Breast epithelium (tissue), 3 donors: ENCODE measurements around the gene RAB2B.

ENCODE experiments used
- CTCF ChIP-seq, 3 donors: fragments of 450-650 bp; IDR thresholded peaks; one replicate each; pipeline ENCODE4 v1.5.1; 2016 to 2017; ENCODE audit warnings: antibody characterized with exemption in 3 of 3, mild to moderate bottlenecking in 3 of 3, moderate library complexity in 3 of 3
- POLR2A ChIP-seq: fragments of 450-650 bp; IDR thresholded peaks from one replicate; pipeline ENCODE4 v1.6.1; 2016; ENCODE audit warnings: antibody characterized with exemption, mild to moderate bottlenecking, moderate library complexity
- POLR2AphosphoS5 ChIP-seq, 3 donors: sonication (generic); formaldehyde crosslinking; IDR thresholded peaks; one replicate each; pipeline ENCODE4 v1.6.1; 2017; ENCODE audit warnings: antibody characterized with exemption in 3 of 3

DNA sequence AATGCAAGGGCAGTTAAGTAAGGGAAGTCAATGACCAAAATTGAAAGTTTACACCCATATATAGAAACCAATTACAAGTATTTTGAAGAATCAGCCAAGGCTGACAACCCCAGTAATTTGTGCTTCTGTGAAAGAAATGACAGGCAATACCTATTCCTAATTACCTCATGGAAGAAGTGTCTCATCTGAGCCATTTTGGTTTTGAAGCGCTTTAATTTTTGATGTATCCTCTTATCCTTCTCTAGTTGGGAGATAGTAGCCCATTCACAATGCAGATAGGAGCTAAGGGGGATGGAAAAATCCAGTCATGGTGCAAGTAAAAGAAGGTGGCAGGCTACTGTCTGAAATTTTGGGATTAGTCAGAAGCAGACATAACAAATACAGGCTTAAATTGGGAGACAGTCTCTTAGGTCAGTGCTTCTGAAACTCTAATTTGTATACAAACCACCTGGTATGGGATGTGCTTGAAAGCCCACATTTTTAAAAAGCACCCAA lies 62.6 kb downstream of the RAB2B start:
- TF ChIP-seq POLR2A (no peak), CTCF (IDR thresholded peaks at IDR 0.05) (no peak), POLR2AphosphoS5 (IDR thresholded peaks at IDR 0.05) (no peak)
